HG03439 (cell line): Measurements from ENCODE around the gene LRR1.
"Not testable (repeated sequence)": the region's sequence is repeated elsewhere in the genome, so short reads cannot be mapped to it uniquely, and the experiment has no call there.

Experiments
- ATAC-seq: cut with Tn5 transposase; IDR thresholded peaks from one replicate; pipeline ENCODE4 v1.9.1; 2021; ENCODE audit warnings: mild to moderate bottlenecking, moderate library complexity; ENCODE audit not compliant: unreplicated experiment

Gene LRR1

GRCh38 chr14:49623941-49624839, 25.4 kb downstream of the LRR1 start:
- no peak for ATAC-seq

- peak; percentile 76 for ATAC-seq
Measured at GRCh38 chr14:49633640-49634546, 35.2 kb downstream of the LRR1 start.

- peak; percentile 25 for ATAC-seq
Measured at GRCh38 chr14:49634547-49635334, 36.0 kb downstream of the LRR1 start, which contains the start of gene DNAAF2. TSS of gene DNAAF2 (minus strand) at chr14:49635244. CDS start at chr14:49635149, 95 bp downstream.

GRCh38 chr14:49636866-49637265, 38.1 kb downstream of the LRR1 start:
- no peak for ATAC-seq

GRCh38 chr14:49637534-49638078, 38.9 kb downstream of the LRR1 start:
- no peak for ATAC-seq

GRCh38 chr14:49640540-49641417, 42.0 kb downstream of the LRR1 start:
- ATAC-seq, result no peak

GRCh38 chr14:49641697-49642129, 43.0 kb downstream of the LRR1 start:
- no peak for ATAC-seq

- ATAC-seq, result no peak
Measured at GRCh38 chr14:49642163-49642562, 43.4 kb downstream of the LRR1 start.

GRCh38 chr14:49653508-49653907, 54.8 kb downstream of the LRR1 start:
- ATAC-seq, result no peak

- no peak for ATAC-seq
Measured at GRCh38 chr14:49654511-49654910, 55.8 kb downstream of the LRR1 start.

- ATAC-seq, result not testable (repeated sequence)
Measured at GRCh38 chr14:49657500-49657899, 58.8 kb downstream of the LRR1 start.

- no peak for ATAC-seq
Measured at GRCh38 chr14:49659526-49660455, 61.1 kb downstream of the LRR1 start.
